COLO668 (cell line): ENCODE data around the gene MINAR2.

Experiments
- DNase-seq: peaks from one replicate; lab custom pipeline; 2025; ENCODE audit not compliant: unreplicated experiment; lab: John Stamatoyannopoulos, UW

MINAR2 gene

DNA sequence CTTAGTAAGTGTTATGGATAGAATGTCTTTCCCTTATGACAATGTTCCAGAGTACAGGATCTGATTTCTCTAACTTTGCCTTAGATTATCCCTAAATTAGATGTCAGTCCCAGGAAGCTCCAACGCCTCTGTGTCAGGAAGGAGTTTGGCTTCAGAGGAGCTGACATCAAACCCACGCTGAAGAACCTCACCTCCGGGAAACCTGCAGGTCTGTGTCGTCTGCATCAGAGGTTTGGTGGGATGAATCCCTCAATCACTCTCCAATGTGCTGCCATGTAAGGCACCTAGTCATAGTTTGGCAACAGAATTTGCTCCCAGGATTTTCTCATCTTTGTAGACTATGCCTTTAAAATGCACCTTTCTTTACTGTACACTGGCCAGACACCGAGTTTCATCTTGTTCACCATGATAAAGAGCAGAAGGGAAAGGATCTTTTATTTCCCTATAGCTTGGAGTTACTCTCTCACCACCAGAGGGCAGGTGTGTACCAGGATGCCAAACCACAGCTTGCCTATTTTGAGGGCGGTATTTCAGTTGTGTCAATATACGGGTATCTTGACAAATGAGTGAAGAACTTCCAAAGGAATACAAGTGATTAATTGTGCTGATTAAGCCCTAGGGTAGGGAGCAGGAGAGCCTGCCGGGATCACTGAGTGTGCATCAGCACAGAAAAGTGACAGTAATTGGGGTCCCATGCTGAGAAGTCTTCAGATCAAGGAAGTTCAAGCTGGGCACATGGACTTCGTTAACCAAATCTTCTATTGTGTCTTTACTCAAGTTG is 23.4 kb downstream of the MINAR2 start:
- DNase-seq: peak; percentile 5

GRCh38 chr5:129773376-129773775 is 25.5 kb downstream of the MINAR2 start:
- DNase-seq: no peak

DNA sequence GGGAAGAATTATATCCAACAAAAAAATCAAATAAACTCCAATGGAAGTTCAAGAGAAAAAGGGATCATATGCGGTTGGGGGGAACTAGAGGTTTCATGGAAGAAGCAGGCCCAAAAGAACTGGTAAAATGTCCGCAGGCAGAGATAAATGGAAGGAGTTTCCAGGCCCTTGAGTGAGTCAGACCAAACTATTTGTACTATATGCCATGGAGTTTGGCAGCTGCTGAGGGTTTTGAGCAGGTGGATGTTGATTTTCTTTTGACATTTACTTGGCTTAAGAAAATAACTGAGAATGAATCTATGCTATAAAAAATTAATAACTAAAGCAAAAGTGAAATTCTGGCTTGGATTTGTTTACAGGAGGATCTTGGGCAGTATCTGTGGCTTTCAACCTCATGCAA is 33.7 kb downstream of the MINAR2 start:
- DNase-seq: no peak

DNA sequence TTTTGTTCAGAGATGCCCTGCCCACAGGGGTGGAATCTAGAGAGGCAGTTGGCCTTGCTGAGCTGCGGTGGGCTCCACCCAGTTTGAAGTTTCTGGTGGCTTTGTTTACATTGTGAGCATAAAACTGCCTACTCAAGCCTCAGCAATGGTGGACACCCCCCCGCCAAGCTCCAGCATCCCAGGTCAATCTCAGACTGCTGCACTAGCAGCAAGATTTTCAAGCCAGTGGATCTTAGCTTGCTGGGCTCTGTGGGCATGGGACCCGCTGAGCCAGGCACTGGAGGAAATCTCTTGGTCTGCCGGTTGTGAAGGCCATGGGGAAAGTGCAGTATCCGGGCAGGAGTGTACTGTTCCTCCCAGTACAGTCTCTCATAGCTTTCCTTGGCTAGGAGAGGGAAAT is 55.5 kb downstream of the MINAR2 start:
- DNase-seq: no peak

- no peak for DNase-seq
These were observed 56.8 kb downstream of the MINAR2 start for GRCh38 chr5:129804705-129805104.

GRCh38 chr5:129807162-129807814 is 59.4 kb downstream of the MINAR2 start:
- DNase-seq: no peak
